GM15510 (cell line): Measurements from ENCODE around the gene IZUMO2.

Experiments used
- POLR2A ChIP-seq: IDR thresholded peaks from 3 replicates; pipeline ENCODE4 v1.6.1; 2011; ENCODE audit warnings: borderline replicate concordance; ENCODE audit not compliant: insufficient read length; ENCODE audit errors: extremely low read depth

The IZUMO2 gene

DNA sequence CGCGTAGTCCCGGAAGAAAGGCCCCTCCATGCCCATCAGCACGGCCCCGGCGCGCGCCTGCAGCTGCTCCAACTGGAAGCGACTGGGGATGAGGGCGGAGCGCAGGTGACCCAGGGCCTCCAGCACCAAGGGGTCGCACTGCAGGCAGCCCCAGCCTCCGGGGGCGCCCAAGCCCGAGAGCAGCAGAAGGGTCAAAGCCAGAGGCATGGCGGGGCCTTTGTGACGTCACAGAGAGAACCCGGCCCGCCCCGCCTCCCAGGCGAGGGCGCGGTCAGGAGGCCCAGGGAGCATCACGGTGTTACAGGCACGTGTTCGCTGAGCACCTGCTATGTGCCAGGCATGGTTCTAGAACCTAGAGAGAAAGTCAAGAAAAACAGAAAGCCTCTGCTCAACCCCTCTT lies at the start of gene IZUMO2:
Gene IZUMO2 (minus strand): TSS at position 294 of the 400 bp plus-strand sequence. CDS start 87 bp downstream, at position 207.
- TF ChIP-seq POLR2A = no peak

DNA sequence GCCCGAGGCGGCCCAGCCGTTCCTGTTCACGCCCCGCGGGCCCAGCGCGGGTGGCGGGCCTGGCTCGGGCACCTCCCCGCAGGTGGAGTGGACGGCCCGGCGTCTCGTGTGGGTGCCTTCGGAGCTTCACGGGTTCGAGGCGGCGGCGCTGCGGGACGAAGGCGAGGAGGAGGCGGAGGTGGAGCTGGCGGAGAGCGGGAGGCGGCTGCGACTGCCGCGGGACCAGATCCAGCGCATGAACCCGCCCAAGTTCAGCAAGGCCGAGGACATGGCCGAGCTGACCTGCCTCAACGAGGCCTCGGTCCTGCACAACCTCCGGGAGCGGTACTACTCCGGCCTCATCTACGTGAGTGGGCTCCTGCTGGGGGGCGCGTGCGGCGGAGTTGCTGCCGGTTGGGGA lies 47.3 kb upstream of the IZUMO2 start:
- TF ChIP-seq POLR2A = no peak

DNA sequence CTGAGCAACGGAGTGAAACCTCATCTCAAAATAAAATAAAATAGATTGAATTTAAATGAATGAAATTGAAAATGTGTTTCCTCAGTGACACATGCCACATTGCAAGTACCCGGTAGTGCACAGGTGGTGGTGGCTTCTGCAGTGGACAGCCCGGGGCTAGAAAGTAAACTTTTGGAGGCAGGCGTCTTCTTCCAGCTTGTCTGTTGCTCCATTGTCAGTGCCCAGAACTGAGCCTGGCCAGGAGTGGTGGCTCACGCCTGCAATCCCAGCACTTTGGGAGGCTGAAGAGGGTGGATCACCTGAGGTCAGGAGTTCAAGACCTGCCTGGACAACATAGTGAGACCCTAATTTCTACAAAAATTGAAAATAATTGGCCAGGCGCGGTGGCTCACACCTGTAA lies 46.0 kb upstream of the IZUMO2 start:
- no peak for TF ChIP-seq POLR2A

DNA sequence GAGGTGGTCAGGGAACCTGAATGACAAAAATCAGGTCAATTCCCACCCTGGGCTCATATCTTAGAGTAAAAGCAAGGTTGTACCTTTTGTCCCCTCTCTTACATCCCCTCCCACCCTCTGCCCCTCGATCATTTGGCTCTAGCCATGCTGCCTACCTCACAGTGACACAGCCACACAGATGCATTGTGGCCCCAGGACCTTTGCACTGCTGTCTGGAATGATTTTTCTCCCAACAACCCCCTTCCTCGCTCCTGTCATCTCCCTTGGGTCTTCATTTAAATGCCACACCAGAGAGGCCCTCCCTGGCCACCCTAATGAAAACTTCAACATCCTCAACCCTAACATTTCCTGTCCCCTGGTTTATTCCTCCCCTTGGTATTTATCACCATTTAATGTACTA lies 44.6 kb upstream of the IZUMO2 start:
- no peak for TF ChIP-seq POLR2A

DNA sequence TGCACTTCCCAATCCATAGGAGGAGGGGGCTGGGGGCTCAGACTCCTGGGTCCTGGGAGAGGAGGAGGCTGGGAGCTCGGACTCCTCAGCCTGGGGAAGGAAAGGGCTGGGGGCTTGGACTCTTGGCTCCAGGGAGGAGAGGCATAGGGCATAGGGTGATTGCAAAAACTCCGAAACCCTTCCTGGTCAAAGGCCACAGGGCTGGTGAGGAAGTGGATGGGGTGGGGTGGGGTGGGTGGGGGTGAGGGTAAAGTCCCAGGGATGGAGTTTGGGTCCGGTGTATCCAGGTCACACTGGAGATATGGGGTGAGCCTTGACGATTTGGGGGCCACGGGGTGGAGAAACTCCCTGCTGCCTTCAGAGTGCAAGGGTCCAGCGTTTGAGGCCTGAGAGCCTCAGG lies 43.1 kb upstream of the IZUMO2 start:
- no peak for TF ChIP-seq POLR2A

DNA sequence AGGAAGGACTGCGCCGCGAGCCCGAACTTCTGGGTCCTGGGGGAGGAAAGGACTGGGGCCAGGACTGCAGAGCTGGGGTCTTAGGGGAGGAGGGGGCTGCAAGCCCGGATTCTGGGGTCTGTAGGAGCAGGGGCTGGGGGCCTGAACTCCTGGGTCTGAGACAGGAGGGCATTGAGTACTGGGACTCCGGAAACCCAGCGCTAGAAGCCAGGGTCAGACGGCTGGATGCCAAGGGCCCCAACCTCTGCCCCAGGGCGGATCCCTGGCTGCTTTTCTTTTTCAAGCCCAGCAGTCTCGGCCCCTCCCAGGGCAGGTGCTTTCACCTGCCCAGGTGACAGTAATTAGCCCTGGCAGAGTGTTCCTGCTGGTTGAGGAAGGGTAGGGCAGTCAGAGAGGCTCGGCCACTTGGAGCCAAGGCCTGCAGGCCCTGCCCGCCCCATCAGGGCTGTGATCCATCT lies 42.6 kb upstream of the IZUMO2 start:
- TF ChIP-seq POLR2A = no peak

DNA sequence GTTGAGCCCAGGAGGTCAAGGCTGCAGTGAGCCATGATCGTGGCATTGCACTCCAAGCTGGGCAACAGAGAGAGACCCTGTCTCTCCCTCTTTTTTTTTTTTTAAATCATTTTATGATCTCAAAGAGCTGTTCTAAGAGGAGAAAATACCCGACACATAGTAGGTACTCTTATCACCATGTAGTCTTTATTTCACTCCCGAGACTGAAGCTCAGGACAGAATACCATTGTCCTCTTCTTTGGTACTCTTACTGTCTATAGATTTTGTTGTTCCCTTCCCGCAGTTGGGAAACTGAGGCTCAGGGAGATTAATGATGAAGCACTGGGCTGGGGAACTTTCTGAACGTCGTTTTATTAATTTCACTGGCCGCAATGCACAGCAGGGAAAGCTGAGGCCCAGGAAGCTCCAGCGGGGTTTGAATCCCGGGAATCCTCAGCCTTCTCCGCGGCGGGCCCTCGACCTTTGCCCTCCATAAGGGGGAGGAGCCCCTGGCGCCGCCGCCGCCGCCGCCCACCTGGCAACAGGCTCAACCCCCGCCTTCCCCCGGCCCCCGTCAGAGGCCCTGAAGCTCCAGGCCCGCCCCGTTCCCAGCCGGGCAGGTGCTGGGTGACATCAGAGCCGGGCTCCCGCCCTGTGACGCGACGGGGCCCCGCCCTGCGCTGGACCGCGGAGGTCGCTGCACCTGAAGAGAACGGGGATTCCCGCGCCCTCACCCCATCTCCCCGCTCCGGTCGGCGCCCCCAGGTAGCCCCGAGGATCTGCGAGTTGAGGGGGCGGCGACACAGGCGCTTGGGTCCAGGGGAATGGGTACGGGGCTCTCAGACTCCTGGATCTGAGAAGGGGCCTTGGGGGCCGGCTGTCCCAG lies 42.0 kb upstream of the IZUMO2 start:
- TF ChIP-seq POLR2A = no peak

DNA sequence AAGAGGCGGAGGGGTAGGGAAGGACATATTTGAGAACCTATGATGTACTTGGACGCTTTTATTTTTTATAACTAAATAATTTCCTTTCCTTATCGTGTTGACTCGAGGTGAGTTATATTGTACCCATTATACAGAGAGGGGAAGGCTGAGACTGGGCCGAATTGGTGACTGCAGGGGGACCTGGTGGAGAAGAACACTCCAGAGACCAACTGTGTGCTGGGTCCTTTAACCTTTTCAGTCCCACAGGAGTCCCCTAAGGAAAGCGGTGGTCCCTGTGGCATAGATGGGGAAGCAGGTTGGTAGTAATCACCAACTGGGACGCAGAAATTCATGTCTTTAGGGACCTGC lies 41.0 kb upstream of the IZUMO2 start:
- no peak for TF ChIP-seq POLR2A

DNA sequence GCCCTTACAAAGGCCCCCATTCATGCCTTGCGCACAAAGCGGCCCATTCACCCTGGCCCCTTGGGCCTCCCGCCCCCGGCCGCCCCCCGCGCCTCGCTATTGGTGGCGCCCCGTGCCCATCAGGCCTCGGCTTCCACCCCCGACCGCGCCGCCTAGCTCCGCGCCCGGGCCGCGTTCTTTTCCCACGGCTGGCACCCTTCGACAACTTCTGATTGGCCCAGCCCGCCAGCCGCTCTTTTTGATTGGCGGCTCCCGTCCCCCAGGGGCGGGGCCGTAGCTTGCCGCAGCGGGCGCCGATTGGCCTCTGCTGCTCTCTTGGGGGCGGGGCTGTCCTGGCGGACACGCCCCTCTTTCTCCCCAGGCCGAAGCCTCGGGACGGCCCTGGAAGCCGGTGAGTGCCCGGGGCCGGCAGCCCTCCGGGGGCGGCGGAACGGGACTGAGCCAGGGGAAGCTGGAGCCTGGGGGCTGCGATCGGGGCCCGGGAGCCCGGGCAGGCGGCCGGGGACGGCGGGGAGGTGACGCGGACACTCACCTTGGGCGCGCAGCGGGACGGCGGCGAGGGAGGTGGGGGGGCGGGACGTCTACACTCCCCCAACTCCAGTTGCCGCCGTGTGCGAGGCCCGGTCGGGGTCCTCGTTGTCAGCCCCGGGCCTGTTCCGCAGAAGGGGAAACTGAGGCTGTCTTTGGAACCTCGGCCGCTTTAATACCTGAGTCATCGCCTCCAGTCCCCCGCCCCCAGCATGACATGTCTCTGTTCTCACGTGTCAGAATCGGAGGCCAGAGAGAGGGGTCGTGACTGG lies 40.4 kb upstream of the IZUMO2 start, which contains the start of gene MYH14:
Gene MYH14 (plus strand): TSS at position 342 of the 800 bp plus-strand sequence. CDS start 6,744 bp downstream, outside the sequence.
- TF ChIP-seq POLR2A = no peak

DNA sequence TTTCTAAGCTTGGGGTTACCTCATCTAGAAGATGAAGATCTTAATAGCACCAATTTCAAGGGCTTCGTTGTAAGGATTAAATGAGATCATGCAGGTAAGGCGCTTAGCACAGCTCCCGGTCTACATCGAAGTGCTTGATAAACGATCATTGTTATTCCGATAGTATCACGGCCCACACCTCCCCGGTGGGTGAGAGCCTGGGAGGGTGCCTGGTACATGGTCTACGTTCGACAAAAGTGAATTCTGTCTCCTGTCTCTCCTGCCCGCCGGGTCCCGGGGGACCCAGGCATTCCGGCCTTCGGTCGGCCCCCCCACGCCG lies 39.8 kb upstream of the IZUMO2 start:
- no peak for TF ChIP-seq POLR2A

DNA sequence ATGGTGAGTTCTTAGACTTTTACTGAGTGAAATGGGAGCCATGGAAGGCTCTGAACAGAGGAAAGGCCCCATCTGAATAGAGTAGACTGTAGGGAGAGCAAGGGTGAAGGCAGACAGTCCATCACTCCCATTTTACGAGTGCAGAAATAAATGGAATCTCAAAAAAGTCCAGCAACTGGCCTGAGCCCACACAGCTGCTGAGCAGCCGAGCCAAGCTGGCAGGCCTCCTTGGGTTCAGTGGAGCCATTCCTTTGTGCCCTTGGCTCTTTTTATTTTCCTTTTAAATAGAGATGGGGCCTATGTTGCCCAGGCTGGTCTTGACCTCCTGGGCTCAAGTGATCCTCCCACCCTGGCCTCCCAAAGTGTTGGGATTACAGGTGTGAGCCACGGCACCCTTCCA lies 39.3 kb upstream of the IZUMO2 start:
- TF ChIP-seq POLR2A = no peak

DNA sequence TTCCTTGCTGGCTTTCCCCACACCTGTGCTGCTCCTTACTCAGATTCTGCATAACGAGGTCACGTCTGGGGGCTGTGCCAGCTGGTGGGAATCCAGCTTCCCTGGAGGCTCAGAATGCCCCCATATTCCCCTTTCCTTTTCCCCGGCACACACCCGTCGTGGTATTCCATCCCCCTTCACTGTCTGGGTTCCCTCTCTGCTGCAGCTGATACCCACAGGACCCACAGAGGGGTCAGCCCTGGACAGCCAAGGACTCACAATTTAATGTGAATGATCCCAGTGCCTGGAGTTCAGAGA lies 36.1 kb upstream of the IZUMO2 start:
- no peak for TF ChIP-seq POLR2A

DNA sequence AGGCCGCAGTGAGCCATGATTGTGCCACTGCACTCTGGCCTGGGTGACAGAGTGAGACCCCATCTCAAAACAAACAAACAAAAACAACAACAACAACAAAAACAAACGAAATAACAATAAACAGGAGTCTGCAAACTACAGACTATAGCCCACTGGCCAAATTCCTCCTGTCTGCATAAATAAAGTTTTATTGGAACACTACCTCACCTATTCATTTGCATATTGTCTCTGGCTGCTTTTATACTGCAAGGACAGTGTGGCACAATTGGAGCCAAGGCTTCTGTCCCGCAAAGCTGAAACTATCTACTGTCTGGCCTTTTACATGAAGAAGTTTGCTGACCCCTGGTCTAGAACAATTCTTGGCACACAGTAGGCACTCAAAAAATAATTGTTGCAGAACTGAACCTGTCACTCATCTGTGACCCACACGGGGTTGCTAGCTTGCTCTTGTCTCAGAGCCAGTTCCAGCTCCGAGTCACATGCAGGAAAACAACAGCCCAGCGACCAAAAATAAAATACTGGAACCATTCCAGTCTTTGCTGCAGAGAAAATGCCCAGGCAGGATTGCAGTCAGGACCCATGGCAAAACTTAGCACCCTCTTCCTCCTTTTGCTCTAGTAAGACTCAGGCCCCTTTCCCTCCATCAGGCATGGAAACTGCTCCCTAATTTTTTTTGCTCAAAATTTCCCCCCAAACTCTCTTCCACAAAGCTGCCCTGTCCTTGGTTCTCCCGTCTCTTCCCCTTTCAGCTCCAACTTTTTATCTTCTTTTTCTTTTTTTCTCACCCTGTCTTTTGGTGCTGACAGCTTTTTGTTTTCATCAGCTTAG lies 35.6 kb upstream of the IZUMO2 start:
- TF ChIP-seq POLR2A = no peak

DNA sequence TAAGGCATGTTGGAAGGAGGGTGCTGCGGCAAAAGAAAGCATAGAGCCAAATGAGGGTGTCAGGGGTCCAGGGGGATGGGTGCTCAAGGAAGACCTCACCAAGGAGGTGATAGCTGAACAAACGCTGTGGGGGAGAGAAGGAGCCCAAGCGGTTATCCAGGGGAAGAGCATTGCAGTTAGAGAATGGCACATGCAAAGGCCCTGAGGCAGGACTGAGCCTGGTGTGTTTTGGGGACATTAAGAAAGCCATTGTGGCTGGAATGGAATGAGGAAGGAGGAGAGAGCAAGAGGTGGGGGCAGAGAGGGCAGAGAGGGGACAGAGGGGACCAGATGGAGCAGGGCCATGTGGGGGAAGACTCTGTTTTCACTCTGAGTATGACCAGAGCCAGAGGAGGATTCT lies 34.3 kb upstream of the IZUMO2 start:
- TF ChIP-seq POLR2A = no peak

DNA sequence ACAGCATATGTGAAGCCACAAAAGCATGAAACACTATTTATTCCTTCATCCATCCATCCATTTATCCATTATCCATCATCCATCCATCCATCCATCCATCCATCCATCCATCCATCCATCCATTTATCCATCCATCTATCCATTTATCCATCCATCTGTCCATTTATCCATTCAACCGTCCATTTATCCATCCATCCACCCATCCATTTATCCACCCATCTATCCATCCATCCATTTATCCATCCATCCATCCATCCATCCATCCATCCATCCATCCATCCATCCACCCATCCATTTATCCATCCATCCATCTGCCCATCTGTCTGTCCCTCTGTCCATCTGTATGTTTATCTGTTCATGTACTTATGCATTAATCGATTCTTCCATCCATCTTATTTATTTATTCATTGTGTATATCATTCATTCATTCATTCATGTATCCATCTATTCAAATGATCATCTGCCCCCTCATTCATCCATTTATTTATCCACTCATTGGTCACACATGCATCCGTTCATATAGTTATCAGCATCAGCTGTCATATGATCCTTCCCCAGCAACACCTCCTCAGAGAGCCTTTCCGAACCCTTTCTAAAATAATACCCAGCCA lies 33.3 kb upstream of the IZUMO2 start:
- TF ChIP-seq POLR2A = no peak

DNA sequence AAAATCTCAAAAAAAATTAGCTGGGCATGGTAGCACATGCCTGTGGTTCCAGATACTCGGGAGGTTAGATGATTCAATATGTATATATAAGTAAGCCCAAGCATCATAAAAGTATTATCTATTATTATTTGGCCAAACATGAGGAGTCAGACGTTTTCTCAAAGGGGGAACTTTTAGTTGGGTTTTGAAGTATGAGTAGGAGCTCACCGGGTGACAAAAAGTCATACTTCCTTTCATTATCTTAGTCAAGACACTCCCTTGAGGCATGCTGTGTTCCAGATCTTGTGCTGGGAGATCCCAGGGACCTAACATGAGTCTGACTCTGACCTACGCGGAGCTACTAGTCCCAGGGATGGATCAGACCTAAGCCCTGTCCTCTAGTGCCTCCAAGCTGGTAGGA lies 32.1 kb upstream of the IZUMO2 start:
- TF ChIP-seq POLR2A = no peak
